Stimulated activated CD4-positive, alpha-beta T cell treated with anti-CD3 and anti-CD28 coated beads, Interleukin-1b, Interleukin-23, amount 100 ng/mL, for 4 hours (primary cell): ENCODE measurements around the gene RPS27L.
"Not testable (repeated sequence)": the region's sequence is repeated elsewhere in the genome, so short reads cannot be mapped to it uniquely, and the experiment has no call there.

Source experiments
- DNase-seq, 2 donors: peaks; one replicate each; pipeline ENCODE4 v3.0.0-alpha.2; 2020; ENCODE audit warnings: low read depth in 2 of 2

Gene RPS27L

GRCh38 chr15:63098901-63099300 is 58.4 kb downstream of the RPS27L start:
- not testable (repeated sequence) for DNase-seq
